HS-27A (cell line): ENCODE data around the gene CPSF3.
"Not testable (repeated sequence)": the region's sequence is repeated elsewhere in the genome, so short reads cannot be mapped to it uniquely, and the experiment has no call there.

Source experiments
- DNase-seq: peaks from one replicate; pipeline ENCODE4 v3.0.0-alpha.2; 2012; ENCODE audit warnings: low read depth, missing footprints

The CPSF3 gene

DNA sequence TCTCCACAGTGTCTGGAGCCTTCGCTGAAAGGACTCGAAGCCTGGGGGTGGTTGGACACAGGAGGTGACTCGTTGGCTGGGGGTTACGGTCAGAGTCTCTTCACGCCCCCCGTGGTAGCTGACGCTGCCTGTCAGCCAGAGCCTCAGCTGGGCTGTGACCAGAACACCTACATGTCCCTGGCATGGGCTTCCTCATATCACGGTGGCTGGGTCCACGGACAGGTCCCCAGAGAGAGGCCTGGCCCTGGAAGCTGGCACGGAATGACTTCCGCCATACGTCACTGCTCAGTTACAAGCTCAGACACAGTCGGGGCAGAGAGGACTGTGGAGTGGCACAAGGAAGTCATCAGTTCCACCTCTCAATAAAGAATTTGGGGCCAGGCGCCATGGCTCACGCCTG is 28.6 kb upstream of the CPSF3 start:
- DNase-seq = no peak

DNA sequence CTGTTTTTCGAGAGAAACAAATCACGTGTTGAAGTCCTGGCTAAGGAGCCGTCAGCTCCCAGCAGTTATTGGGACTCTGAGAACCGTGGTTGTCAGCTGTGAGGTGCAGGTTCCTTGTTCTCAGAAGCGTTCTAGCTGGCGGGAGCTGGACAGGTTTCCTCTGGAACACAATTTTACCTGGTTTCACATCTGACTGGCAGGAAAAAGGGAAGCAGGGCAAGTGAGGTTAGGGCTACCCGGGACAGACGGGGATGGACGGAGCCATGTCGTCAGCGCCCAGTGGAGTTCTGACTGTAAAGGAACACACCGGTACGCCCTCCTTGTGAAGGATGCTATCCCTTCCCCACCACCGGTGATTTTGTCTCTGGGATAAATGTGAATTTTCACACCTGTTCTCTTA is 26.3 kb upstream of the CPSF3 start:
- DNase-seq = no peak

DNA sequence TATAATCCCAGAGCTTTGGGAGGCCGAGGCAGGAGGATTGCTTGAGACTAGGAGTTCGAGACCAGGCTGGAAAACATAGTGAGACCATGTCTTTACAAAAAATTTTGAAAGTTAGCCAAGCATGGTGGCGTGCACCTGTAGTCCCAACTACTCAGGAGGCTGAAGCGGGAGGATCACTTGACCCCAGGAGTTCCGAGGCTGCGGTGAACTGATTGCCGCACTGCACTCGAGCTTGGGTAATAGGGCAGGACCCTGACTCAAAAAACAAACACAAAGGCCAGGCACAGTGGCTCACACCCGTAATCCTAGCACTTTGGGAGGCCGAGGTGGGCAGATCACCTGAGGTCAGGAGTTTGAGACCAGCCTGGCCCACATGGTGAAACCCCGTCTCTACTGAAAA is 25.2 kb upstream of the CPSF3 start:
- DNase-seq = not testable (repeated sequence)

GRCh38 chr2:9398881-9399780 is 24.3 kb upstream of the CPSF3 start:
- DNase-seq = no peak

DNA sequence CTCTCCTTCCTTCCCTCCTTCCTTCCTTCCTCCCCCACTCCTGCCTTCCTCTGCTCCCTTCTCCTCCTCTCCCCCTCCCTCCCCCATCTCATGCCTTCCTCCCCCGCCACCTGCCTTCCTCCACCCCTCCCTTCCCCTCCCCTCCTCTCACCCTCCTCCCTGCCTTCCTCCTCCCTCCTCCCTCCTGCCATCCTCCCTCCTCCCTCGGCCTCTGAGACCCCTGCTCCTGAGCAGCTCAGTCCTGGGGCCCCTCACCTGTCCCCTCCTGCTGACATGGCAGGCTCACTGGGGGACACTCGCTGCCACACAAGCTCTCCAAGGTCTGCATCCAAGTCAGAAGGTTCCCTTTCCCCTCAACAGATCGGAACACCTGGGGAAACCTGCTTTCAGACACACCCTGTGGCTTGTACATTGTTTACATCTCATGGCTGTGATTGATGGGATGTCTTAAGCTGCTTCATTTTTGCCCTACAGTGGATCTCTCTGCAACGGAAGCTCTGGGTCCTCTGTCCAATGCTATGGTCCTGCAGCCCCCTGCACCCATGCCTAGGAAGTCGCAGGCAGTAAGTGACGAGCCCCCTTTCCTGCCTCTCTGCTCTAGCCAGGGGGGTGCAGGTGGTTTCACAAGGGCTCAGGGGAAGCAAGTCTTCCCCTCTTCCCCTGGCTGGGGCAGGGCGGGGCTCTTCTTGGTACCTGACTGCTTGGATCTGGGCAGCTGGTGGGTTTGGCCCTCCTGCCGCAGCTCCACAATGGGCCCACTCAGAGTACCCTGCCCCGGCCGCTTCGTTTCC is 23.0 kb upstream of the CPSF3 start:
- DNase-seq = no peak

- no peak for DNase-seq
Measured at GRCh38 chr2:9401059-9401547, 22.4 kb upstream of the CPSF3 start.

- DNase-seq = no peak
Measured at GRCh38 chr2:9401646-9402371, 21.6 kb upstream of the CPSF3 start.

GRCh38 chr2:9403924-9404323 is 19.5 kb upstream of the CPSF3 start:
- DNase-seq = no peak

DNA sequence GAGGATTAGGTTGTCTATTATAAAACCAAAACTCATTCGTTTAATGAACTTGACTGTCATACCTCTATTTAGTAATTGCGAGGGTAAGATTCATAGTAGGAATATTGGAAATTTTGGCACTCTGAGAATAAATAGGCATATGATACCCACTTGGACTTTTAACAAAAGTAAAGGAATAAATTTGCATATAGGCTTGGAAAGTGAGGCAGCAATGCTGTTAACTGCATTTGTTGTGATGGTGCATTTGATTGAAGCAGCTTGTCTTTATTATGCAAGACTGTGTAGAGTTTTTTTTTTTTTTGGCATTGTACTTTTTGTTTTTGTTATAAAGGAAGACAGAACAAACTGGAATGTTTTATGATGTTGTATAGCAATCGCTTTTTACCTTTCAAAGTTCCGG is 19.0 kb upstream of the CPSF3 start:
- no peak for DNase-seq

- DNase-seq = no peak
Measured at GRCh38 chr2:9405636-9406035, 17.8 kb upstream of the CPSF3 start.

DNA sequence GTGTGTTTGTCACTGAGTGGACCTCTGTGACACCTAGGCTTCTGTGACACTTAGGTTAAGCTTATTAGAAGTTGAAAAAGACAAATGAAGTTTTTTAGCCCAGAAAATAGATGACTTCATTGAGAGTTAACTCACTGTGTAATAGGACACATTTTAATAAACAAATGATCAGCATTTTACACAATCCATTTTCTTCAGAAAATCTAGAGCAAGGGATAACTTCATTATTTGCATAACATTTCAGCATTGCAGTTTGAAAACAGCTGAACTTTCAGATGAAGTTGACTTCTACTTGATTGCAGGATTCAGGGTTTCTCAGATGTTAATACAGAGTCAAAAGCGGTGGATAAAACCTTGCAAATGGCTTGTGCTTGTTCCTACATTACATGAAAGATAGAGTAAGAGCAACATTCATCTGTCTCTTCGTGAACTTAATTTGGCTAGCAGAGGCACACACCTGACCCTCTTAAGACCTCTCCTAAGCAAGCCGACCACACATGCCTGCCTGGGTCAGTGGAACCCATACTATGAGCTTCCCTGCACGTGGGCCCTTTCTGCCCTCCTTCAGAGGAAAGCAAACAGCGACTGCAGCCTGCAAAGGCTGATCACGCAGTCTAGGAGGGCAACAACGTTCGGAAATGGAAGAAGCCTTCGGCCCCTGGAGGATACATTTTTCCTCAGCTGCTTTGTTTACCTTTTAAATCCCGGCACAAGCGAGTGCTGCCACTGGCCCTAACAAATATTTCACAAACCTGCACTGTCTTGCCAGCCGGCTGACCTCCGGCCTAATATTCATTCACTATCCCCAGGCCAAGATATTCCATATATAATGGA is 16.7 kb upstream of the CPSF3 start:
- DNase-seq = no peak

- no peak for DNase-seq
Measured at GRCh38 chr2:9407363-9407811, 16.1 kb upstream of the CPSF3 start.

DNA sequence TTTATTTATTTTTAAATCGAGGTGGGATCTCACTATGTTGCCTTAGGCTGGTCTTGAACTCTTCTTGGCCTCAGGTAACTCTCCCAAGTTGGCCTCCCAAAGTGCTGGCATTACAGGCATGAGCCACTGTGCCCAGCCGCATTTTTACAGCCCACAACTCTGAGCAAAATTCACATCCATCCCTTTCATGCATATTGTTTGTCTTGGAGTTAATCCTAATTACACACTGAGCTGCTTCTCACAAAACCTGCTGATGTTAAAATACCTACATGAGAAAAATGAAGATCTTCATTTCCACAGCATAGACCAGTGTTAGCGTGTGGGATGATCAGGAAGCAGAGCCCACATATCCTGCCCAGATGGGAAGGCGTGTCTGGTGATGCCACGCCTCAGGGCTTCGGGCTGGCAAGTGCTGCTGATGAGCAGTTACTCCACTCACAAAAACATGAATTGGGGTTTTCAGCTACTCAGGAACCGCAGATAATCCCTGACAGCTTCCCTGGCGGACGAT is 14.8 kb upstream of the CPSF3 start:
- DNase-seq = no peak

DNA sequence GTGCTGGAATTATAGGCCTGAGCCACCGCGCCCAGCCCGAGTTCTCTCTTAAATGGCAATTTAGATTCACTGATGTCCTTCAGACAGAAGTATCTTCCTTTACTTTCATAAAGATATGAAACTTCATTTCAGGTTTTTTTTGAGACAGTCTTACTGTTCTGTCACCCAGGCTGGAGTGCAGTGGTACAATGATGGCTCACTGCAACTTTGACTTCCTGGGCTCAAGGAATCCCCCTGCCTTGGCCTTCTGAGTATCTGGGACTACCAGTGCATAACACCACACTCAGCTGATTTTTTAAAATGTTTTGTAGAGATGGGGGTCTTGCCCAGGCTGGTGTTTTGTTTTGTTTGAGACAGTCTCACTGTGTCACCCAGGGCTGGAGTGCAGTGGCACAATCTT is 13.3 kb upstream of the CPSF3 start:
- DNase-seq = no peak

DNA sequence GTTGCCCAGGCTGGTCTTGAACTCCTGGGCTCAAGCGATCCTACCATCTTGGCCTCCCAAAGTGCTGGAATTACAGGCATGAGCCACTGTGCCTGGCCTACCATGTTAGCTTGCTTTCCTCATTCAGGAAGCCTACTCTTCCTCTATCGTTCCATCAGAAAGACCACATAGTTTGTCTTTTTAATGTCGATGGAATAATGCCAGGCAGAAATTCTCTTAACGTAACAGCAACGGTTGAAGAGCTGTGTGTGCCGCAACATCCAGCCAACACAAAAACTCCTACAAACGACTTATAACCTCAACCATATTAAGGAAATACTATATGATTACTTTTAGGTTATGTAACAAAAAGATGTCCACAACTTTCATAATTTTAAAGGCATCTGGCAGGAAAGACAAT is 10.7 kb upstream of the CPSF3 start:
- DNase-seq = no peak

DNA sequence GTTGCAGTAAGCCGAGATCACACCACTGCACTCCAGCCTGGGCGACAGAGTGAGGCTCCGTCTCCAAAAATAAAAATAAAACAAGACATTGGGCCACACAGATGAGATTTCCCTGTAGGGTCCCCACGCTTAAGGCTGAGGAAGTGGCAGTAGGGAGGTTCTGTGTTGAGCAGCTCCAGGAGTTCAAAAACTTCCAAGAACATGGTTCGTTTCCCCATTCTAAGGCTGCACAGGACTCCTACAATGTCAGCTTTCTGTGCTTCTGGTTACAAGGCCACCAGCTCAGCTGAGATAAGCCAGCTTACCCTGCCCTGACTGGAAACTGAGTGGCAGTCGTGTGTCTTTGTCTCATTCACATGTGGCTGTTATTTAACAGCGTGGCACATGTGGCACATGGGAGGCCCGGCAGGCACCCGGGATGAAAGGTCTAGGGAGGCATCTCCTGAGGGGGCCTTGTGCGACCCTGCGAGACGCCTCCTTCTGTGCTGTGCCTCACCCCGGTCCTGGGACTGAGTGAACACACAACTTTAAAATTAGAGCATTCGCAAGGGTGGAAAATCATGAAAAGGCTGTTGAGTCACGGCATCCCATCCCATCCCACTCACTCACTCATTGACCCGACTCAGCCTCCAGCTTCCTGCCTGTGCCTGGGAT is 7.8 kb upstream of the CPSF3 start:
- DNase-seq = no peak

DNA sequence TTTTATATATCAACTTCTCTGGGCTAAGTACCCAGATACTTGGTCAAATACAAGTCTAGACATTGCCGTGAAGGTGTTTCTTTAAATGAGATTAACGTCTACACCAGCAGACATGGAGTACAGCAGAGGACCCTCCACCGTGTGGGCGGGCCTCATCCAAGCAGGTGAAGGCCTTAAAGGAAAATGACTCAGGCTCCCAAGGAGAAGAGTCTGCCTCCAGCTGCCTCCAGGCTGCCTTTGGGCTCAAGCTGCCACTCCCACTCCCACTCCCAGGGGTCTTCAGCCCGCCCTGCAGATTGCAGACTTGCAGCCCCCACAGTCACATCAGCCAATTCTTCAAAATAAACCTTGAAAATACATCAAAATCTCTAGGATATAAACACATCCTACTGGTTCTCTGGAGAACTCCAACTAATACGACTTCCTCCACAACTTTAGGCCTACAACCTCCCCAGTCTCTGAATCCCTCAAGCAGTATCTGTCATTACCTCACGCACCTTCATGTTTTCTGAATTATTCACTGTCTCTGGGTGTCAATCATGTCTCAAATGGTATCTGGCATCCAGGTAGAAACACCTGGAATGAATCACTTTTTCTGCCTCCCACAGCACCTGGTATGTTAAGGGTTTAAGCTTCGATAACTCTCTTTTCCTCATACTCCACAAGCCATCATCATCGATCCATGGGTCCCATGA is 7.0 kb upstream of the CPSF3 start:
- DNase-seq = no peak

DNA sequence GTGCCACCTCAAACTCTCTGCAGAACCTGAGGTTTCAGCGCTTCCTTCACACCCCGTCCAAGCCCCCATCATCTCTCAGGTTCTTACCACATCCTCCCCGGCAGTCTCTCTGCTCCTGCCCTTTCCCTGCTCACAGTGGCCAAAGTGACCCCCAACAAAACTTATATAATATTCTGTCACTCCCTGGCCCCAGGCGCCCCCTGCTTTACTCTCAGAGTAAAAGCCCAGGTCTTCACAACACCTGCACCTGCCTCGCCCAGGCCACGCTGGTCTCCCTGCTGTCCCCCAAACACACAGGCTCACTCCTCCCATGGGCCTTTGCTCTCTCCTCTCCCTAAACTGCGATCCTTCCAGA is 6.5 kb upstream of the CPSF3 start:
- no peak for DNase-seq

DNA sequence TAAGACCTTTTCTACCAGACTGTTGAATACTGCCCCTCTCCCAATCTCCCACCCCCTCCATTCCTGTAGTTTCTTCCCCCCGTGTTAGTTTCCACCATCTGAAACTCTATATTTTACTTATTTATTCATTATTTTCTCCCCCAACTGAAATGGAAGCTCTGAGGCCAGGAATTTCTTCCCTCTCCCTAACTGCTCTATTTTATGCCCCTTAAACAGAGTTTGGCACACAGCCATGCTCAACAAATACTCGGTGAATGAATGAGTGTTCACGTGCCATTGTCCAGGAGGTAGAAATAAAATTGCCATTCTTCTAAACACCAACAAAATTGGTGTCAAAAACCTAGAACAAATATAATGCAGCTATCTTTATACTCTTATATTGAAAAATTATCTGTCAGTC is 5.7 kb upstream of the CPSF3 start:
- DNase-seq = no peak

- DNase-seq = no peak
Measured at GRCh38 chr2:9418746-9419145, 4.7 kb upstream of the CPSF3 start.
